Measurements from ENCODE around the gene NR1I3. TPM values are rescaled to one million over a fixed set of nuclear protein-coding genes. Genes with fewer than 3 reads are reported as not detected.
A peak's percentile ranks its signal among the peaks of the same experiment; 100 is the strongest.

The NR1I3 gene, protein sequence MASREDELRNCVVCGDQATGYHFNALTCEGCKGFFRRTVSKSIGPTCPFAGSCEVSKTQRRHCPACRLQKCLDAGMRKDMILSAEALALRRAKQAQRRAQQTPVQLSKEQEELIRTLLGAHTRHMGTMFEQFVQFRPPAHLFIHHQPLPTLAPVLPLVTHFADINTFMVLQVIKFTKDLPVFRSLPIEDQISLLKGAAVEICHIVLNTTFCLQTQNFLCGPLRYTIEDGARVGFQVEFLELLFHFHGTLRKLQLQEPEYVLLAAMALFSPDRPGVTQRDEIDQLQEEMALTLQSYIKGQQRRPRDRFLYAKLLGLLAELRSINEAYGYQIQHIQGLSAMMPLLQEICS
- total RNA-seq (2016; rRNA removed; fragmentation: Illumina TruSeq; extraction: Trizol) = 0.60 and 0.95 TPM in 2 replicates
- 0.44 and 0.61 TPM in 2 replicates for total RNA-seq (2016; cell fraction: cytosol; rRNA removed; fragmentation: Illumina TruSeq; extraction: Trizol; ENCODE audit: low read depth)
- total RNA-seq (2016; cell fraction: insoluble cytoplasmic fraction; rRNA removed; fragmentation: Illumina TruSeq; extraction: Trizol) = 0.62 and 1.3 TPM in 2 replicates
- total RNA-seq (2016; cell fraction: membrane; rRNA removed; fragmentation: Illumina TruSeq; extraction: Trizol) = 0.28 and 1.5 TPM in 2 replicates
- 1.3 and 1.6 TPM in 2 replicates for total RNA-seq (2016; cell fraction: nucleus; rRNA removed; fragmentation: Illumina TruSeq; extraction: Trizol)
- polyA plus RNA-seq (2011; rRNA removed) = 0.56 and 0.62 TPM in 2 replicates
- polyA plus RNA-seq (2011; cell fraction: cytosol; rRNA removed) = 0.25 and 0.55 TPM in 2 replicates
- polyA plus RNA-seq (2011; cell fraction: nucleus; rRNA removed) = 2.3 and 3.0 TPM in 2 replicates
- polyA plus RNA-seq (2012) = 1.4 and 5.3 TPM in 2 replicates
- polyA plus RNA-seq (2016; cell fraction: cytosol; fragmentation: Illumina TruSeq; extraction: Trizol; ENCODE audit: low read depth) = 0.33 and 0.49 TPM in 2 replicates
- 0.58 and 0.98 TPM in 2 replicates for polyA plus RNA-seq (2016; cell fraction: insoluble cytoplasmic fraction; fragmentation: Illumina TruSeq; extraction: Trizol; ENCODE audit: low read depth)
- 0.23 and 0.64 TPM in 2 replicates for polyA plus RNA-seq (2016; cell fraction: membrane; fragmentation: Illumina TruSeq; extraction: Trizol; ENCODE audit: low read depth)
- polyA plus RNA-seq (2016; cell fraction: nucleus; fragmentation: Illumina TruSeq; extraction: Trizol; ENCODE audit: insufficient read depth, low read depth) = 1.1 and 2.0 TPM in 2 replicates
- 0.32 TPM in 1 of 2 replicates, not detected in the other for polyA minus RNA-seq (2011; rRNA and poly(A)+ RNA removed; ENCODE audit: low replicate concordance)
- polyA minus RNA-seq (2011; cell fraction: cytosol; rRNA and poly(A)+ RNA removed) = not detected in 2 replicates
- polyA minus RNA-seq (2011; cell fraction: nucleus; rRNA and poly(A)+ RNA removed) = 0.62 and 1.7 TPM in 2 replicates
- Bru-seq, nascent RNA = percentile 36 among the genes with signal in this experiment
- BruChase-seq, experiment 1, labeled RNA remaining after a 6-hour chase = percentile 34 among the genes with signal in this experiment
- percentile 29 among the genes with signal in this experiment for BruChase-seq, experiment 2, labeled RNA remaining after a 2-hour chase
- long read RNA-seq, experiment 1 = 0 reads
- long read RNA-seq, experiment 2, partial matches to known transcripts = 0 of 1 reads
- long read RNA-seq, experiment 2, other reads (novel, unspliced or antisense) = 0 of 1 reads

DNA sequence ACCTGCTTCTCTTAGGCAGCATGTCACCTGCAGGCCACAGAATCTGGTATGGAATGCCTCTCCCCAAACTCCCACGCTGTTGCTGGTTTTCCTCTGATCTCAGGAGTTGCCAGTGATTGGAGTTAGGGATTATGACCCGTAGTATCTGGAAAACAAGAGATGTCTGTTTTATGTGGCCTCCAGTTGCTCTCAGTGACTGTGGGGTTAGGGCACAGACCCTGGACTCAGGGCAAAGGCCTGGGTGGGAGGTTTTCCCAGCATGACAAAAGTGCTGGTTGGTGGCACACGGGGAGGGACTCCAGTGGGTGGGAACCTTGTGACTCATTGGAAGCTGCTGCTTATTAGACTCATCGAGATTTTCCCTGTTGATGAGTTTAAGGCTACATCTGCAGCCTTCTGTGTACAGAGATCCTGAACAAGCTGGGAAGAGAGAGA is at the start of gene NR1I3:
Gene NR1I3 (minus strand): TSS at position 165 of the 435 bp plus-strand sequence. CDS start 1,638 bp downstream, outside the sequence.
- H4K20me1 ChIP-seq (ENCODE audit: insufficient read depth, low read length) = no peaks in the 10 kb centered on the region
- intact Hi-C loops (cut with micrococcal nuclease; ENCODE audit: unreplicated experiment) (loop anchor here (1.0 kb wide), 1 partner anchor 11 kb away; no protein-coding TSS in a partner anchor), in situ Hi-C loops (cut with HindIII; ENCODE audit: extremely low pct_ligation_motif_present, low pct_unique_long_range_greater_than_20kb) (no loop called here)
- peak; percentile 86 for DNase-seq (ENCODE audit: low spot score)
- H3K4me2 ChIP-seq (ENCODE audit: low read depth, low read length) = peak within 1 kb of the TSS; percentile 77
- H3K36me3 ChIP-seq (replicated peaks in 1 of 2; ENCODE audit: control insufficient read depth in 1 of 2, insufficient read depth in 2 of 2, low read length in 2 of 2) = no peaks in the 10 kb centered on the region
- ATAC-seq = peak; percentile 92
- H3K79me2 ChIP-seq (ENCODE audit: insufficient read depth, low read length) = no peaks in the 10 kb centered on the region
- WGBS (ENCODE audit: low lambda C conversion rate) = 0% methylated on average over 4 of the region's 4 CpGs
- CTCF ChIA-PET (ENCODE audit: low intra/inter-chr PET ratio, low total read pairs) = no interaction called here
- POLR2A ChIA-PET = interaction anchor here (0.7 to 4.2 kb wide), 6 partner anchors 14 to 76 kb away, joined by 3 to 52 read pairs (median 4); partner anchors contain the start of genes APOA2, NDUFS2, SDHC and TOMM40L
- H3K27ac ChIP-seq (ENCODE audit: extremely low read length, insufficient read depth, low read length) = peak within 1 kb of the TSS; percentile 74
- H3K9ac ChIP-seq (ENCODE audit: insufficient read depth, low read depth, low read length) = peak within 1 kb of the TSS; percentile 25; the same call in 1 of the 2 replicates
- peaks cover 0 to 3% of the 10 kb centered on the region in 2 experiments; a peak in 1 of 5 replicates for H3K27me3 ChIP-seq (ENCODE audit: control insufficient read depth in 1 of 2, insufficient read depth in 2 of 2, low read length in 2 of 2)
- no TSS peak for BruUV-seq (replicated peaks)
- H2AFZ ChIP-seq (ENCODE audit: low read length) = no peak within 1 kb of the TSS
- FAIRE-seq = peak; percentile 94
- H3K4me1 ChIP-seq (ENCODE audit: insufficient read depth, low read length) = peaks cover 42% of the 10 kb centered on the region
- no peaks in the 10 kb centered on the region for H3K9me3 ChIP-seq (ENCODE audit: low read length)
- H3K4me3 ChIP-seq (replicated peaks in 1 of 3; ENCODE audit: insufficient read depth in 1 of 3, low read depth in 2 of 3, low read length in 3 of 3) = peak within 1 kb of the TSS in 1 of 3 experiments; percentile 37; a peak in 3 of 6 replicates
- TF ChIP-seq PCBP2 (optimal IDR thresholded peaks at IDR 0.05; ENCODE audit: low read depth, low read length, poor library complexity, severe bottlenecking) (no peak), ZNF841 (CRISPR knock-in tag; IDR thresholded peaks at IDR 0.05; ENCODE audit: borderline replicate concordance) (0 out of 2 replicates have a peak, but pooled peaks have one; percentile 6), ZNF781 (CRISPR knock-in tag; IDR thresholded peaks at IDR 0.05; ENCODE audit: borderline replicate concordance, not compliant biosample characterization) (no peak), KLF11 (CRISPR knock-in tag; IDR thresholded peaks at IDR 0.05) (no peak), ZBTB43 (CRISPR knock-in tag; conservative IDR thresholded peaks at IDR 0.05) (no peak), SRSF1 (optimal IDR thresholded peaks at IDR 0.05; ENCODE audit: low read depth, low read length) (no peak), RFX1 (IDR thresholded peaks at IDR 0.05) (no peak), SIN3A (IDR thresholded peaks at IDR 0.05; ENCODE audit: borderline replicate concordance, low read depth, low read length) (no peak), CEBPG (CRISPR knock-in tag; IDR thresholded peaks at IDR 0.05) (no peak), ZNF430 (CRISPR knock-in tag; IDR thresholded peaks at IDR 0.05) (0 out of 2 replicates have a peak, but pooled peaks have one; percentile 36), RXRB (CRISPR knock-in tag; IDR thresholded peaks at IDR 0.05; ENCODE audit: borderline replicate concordance) (peak; percentile 80), IRF2 (CRISPR knock-in tag; IDR thresholded peaks at IDR 0.05) (peak; percentile 48; the same call in 1 of the 2 replicates), DNMT3B (CRISPR knock-in tag; conservative IDR thresholded peaks at IDR 0.05) (no peak), ZNF788 (CRISPR knock-in tag; IDR thresholded peaks at IDR 0.05; ENCODE audit: borderline replicate concordance) (peak; percentile 56; the same call in 1 of the 2 replicates), LCORL (IDR thresholded peaks at IDR 0.05) (no peak; the same call in 1 of the 2 replicates), LCORL (CRISPR knock-in tag; IDR thresholded peaks at IDR 0.05) (peak; percentile 85)
- TF ChIP-seq, protein P1, sequence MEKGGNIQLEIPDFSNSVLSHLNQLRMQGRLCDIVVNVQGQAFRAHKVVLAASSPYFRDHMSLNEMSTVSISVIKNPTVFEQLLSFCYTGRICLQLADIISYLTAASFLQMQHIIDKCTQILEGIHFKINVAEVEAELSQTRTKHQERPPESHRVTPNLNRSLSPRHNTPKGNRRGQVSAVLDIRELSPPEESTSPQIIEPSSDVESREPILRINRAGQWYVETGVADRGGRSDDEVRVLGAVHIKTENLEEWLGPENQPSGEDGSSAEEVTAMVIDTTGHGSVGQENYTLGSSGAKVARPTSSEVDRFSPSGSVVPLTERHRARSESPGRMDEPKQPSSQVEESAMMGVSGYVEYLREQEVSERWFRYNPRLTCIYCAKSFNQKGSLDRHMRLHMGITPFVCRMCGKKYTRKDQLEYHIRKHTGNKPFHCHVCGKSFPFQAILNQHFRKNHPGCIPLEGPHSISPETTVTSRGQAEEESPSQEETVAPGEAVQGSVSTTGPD (CRISPR knock-in tag; IDR thresholded peaks at IDR 0.05) = no peak
